GM21515 (cell line): ENCODE measurements around the gene TNF.
"Not testable (repeated sequence)": the region's sequence is repeated elsewhere in the genome, so short reads cannot be mapped to it uniquely, and the experiment has no call there.

Experiments used
- ATAC-seq: cut with Tn5 transposase; IDR thresholded peaks from one replicate; pipeline ENCODE4 v1.9.1; 2021; ENCODE audit not compliant: unreplicated experiment

Gene TNF

GRCh38 chr6:31543639-31544038, 31.7 kb upstream of the TNF start:
- ATAC-seq: no peak

- ATAC-seq: no peak
Observed at GRCh38 chr6:31544676-31545075, 30.7 kb upstream of the TNF start.

GRCh38 chr6:31545291-31545690, 30.1 kb upstream of the TNF start:
- ATAC-seq: no peak

GRCh38 chr6:31546339-31546957, 28.9 kb upstream of the TNF start, which contains the start of gene ATP6V1G2:
ATP6V1G2 (minus strand) TSS chr6:31546608; CDS start chr6:31546559, 49 bp downstream.
- peak; percentile 38 for ATAC-seq

- peak; percentile 52 for ATAC-seq
Observed at GRCh38 chr6:31546958-31547726, 28.2 kb upstream of the TNF start, which contains the start of gene NFKBIL1. NFKBIL1 (plus strand) TSS chr6:31547608; CDS start chr6:31547695, 87 bp downstream.

- no peak for ATAC-seq
Observed at GRCh38 chr6:31547727-31548543, 27.4 kb upstream of the TNF start.

- ATAC-seq: no peak
Observed at GRCh38 chr6:31548544-31548873, 26.9 kb upstream of the TNF start.

- not testable (repeated sequence) for ATAC-seq
Observed at GRCh38 chr6:31551371-31551770, 24.0 kb upstream of the TNF start.

- no peak for ATAC-seq
Observed at GRCh38 chr6:31556307-31556706, 19.1 kb upstream of the TNF start.

GRCh38 chr6:31557443-31558317, 17.7 kb upstream of the TNF start:
- ATAC-seq: no peak

GRCh38 chr6:31558318-31558625, 17.1 kb upstream of the TNF start:
- no peak for ATAC-seq

GRCh38 chr6:31558631-31559500, 16.5 kb upstream of the TNF start:
- ATAC-seq: peak; percentile 35

- no peak for ATAC-seq
Observed at GRCh38 chr6:31559606-31559957, 15.8 kb upstream of the TNF start.

GRCh38 chr6:31559958-31560696, 15.2 kb upstream of the TNF start:
- peak; percentile 63 for ATAC-seq

GRCh38 chr6:31560697-31561058, 14.7 kb upstream of the TNF start:
- ATAC-seq: no peak

GRCh38 chr6:31567531-31568370, 7.6 kb upstream of the TNF start:
- ATAC-seq: no peak

GRCh38 chr6:31568537-31568961, 6.8 kb upstream of the TNF start:
- peak; percentile 59 for ATAC-seq

GRCh38 chr6:31569861-31570536, 5.4 kb upstream of the TNF start:
- ATAC-seq: no peak
